ENCODE results near the gene PI4K2A.
"Not testable (repeated sequence)": the region's sequence is repeated elsewhere in the genome, so short reads cannot be mapped to it uniquely, and the experiment has no call there.

Gene PI4K2A

DNA sequence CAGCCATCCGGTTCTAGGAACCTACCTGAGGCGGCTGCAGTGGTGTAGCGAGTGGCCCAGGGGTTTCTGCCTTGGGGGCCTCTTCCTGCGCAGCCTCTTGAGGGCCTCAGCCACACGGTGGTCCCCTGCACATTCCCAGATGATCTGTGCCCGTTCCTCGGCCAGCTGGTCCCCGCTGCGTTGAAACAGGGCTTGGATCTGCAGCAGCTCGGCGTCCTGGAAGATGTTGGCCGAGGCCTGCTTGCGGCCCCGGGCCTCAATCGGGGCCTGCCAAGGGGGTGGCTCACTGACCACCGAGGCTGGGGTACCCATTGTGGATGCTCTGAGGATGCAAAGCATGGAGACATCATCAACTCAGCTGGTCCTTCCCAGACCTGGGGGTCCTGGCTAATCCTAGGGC is 39.1 kb downstream of the PI4K2A start:
- no peak for DNase-seq (ENCODE audit: low spot score)
- TF ChIP-seq CTCF (IDR thresholded peaks at IDR 0.05; ENCODE audit: extremely low read depth, missing control alignments): no peak

- no peak for TF ChIP-seq CTCF (IDR thresholded peaks at IDR 0.05; ENCODE audit: extremely low read depth, missing control alignments)
- DNase-seq (ENCODE audit: low spot score): no peak
Measured at GRCh38 chr10:97682042-97682441, 41.6 kb downstream of the PI4K2A start.

- no peak for TF ChIP-seq CTCF (IDR thresholded peaks at IDR 0.05; ENCODE audit: extremely low read depth, missing control alignments)
- DNase-seq (ENCODE audit: low spot score): no peak
Measured at GRCh38 chr10:97683556-97684367, 43.3 kb downstream of the PI4K2A start.

DNA sequence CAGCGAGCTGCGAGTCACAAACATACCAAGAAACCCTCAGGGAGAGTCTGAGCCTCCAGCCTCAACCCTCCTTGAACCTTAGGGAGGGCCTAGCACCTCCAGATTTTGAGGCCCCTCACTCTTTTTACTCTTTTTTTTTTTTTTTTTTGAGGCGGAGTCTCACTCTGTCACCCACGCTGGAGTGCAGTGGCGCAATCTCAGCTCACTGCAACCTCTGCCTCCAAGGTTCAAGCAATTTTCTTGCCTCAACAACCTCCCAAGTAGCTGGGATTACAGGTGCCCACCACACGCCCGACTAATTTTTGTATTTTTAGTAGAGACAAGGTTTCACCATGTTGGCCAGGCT is 43.9 kb downstream of the PI4K2A start:
- DNase-seq (ENCODE audit: low spot score): not testable (repeated sequence)

- DNase-seq (ENCODE audit: low spot score): no peak
- TF ChIP-seq CTCF (IDR thresholded peaks at IDR 0.05; ENCODE audit: extremely low read depth, missing control alignments): no peak
Measured at GRCh38 chr10:97684866-97685394, 44.5 kb downstream of the PI4K2A start.

DNA sequence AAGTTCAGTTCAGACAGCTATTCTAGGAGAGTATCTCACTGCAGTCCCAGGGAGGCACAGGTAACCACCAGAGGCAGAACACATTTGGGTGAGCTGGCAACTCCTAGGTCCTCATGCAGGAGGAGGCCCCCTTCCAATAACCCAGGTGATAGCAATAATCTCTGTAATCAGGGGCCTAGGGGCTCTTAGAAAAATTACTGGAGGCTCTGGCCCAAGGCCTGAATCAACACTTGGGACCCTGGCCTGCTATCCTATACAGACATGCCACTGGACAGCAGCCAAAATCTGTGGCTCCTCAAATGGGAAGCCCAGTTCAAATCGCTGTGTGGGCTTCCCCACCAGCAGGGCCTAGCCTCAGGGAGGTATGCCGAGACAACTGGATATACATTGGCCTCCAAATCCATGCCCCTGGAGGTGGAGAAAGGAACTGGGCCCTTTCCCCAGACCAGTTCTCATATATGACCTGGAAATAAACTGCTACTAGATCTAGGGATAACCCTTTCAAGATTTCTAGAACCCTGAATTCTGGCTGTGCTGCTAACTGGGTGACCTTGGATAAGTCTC is 45.0 kb downstream of the PI4K2A start:
- TF ChIP-seq CTCF (IDR thresholded peaks at IDR 0.05; ENCODE audit: extremely low read depth, missing control alignments): no peak
- no peak for DNase-seq (ENCODE audit: low spot score)

GRCh38 chr10:97686301-97686961 is 46.0 kb downstream of the PI4K2A start:
- TF ChIP-seq CTCF (IDR thresholded peaks at IDR 0.05; ENCODE audit: extremely low read depth, missing control alignments): no peak
- DNase-seq (ENCODE audit: low spot score): no peak
